Keratinocyte (primary cell): ENCODE results near the gene CNTNAP2. TPM values are rescaled to one million over a fixed set of nuclear protein-coding genes. Genes with fewer than 3 reads are reported as not detected.

Experiments used
- DNase-seq: peaks from one replicate; pipeline ENCODE4 v3.0.0-alpha.2; 2011; ENCODE audit warnings: low read depth, missing footprints, low spot score
- FAIRE-seq: peaks from 2 replicates; lab custom pipeline; 2011; peaks lifted over from hg19 to GRCh38; lab: Jason Lieb, UNC
- H2AFZ ChIP-seq: 2 replicates; pipeline ENCODE4 v1.6.0; 2012; ENCODE audit warnings: low read length, control low read depth, inconsistent platforms; ENCODE audit not compliant: control insufficient read depth
- H3K27ac ChIP-seq: 2 replicates; pipeline ENCODE4 v1.5.1; 2011; ENCODE audit warnings: low read length; ENCODE audit not compliant: control insufficient read depth, insufficient read depth
- H3K27me3 ChIP-seq: 3 replicates; pipeline ENCODE4 v1.6.0; 2011; ENCODE audit warnings: low read length; ENCODE audit not compliant: control insufficient read depth, insufficient read depth; ENCODE audit errors: extremely low read depth
- H3K36me3 ChIP-seq, 2 experiments: 2 replicates in 1 of 2; 3 replicates in 1 of 2; pipeline ENCODE4 v1.5.1; 2011; ENCODE audit warnings: low read length in 2 of 2, mild to moderate bottlenecking in 1 of 2; ENCODE audit not compliant: control insufficient read depth in 2 of 2, insufficient read depth in 2 of 2; ENCODE audit errors: extremely low read depth in 1 of 2
- H3K4me1 ChIP-seq: 3 replicates; pipeline ENCODE4 v1.5.1; 2011; ENCODE audit warnings: low read length; ENCODE audit not compliant: control insufficient read depth, insufficient read depth; ENCODE audit errors: extremely low read depth
- H3K4me2 ChIP-seq: 3 replicates; pipeline ENCODE4 v1.6.0; 2011; ENCODE audit warnings: low read depth, low read length; ENCODE audit not compliant: control insufficient read depth, insufficient read depth; ENCODE audit errors: extremely low read depth
- H3K4me3 ChIP-seq, 3 experiments: fragments of 200-600 bp in 1 of 3; sonication (generic) in 1 of 3; 2 replicates in 2 of 3; 3 replicates in 1 of 3; pipeline ENCODE4 v1.5.1; 2011 to 2016; ENCODE audit warnings: low read length in 3 of 3, mild to moderate bottlenecking in 3 of 3, control low read depth in 2 of 3, inconsistent platforms in 1 of 3, low read depth in 1 of 3, mixed read lengths in 1 of 3, mixed run types in 1 of 3, moderate library complexity in 1 of 3; ENCODE audit not compliant: control insufficient read depth in 2 of 3, insufficient read depth in 2 of 3; ENCODE audit errors: extremely low read depth in 1 of 3
- H3K79me2 ChIP-seq: 2 replicates; pipeline ENCODE4 v1.6.0; 2012; ENCODE audit warnings: low read length; ENCODE audit not compliant: control insufficient read depth, insufficient read depth
- H3K9ac ChIP-seq: 3 replicates; pipeline ENCODE4 v1.6.0; 2011; ENCODE audit warnings: low read length; ENCODE audit not compliant: control insufficient read depth, insufficient read depth; ENCODE audit errors: extremely low read depth
- H3K9me1 ChIP-seq: 3 replicates; pipeline ENCODE4 v1.6.0; 2011; ENCODE audit warnings: low read length; ENCODE audit not compliant: control insufficient read depth, insufficient read depth; ENCODE audit errors: extremely low read depth
- H3K9me3 ChIP-seq: 2 replicates; pipeline ENCODE4 v1.5.1; 2012; ENCODE audit warnings: low read depth, low read length; ENCODE audit not compliant: control insufficient read depth
- H4K20me1 ChIP-seq: 3 replicates; pipeline ENCODE4 v1.6.0; 2011; ENCODE audit warnings: low read length; ENCODE audit not compliant: control insufficient read depth, insufficient read depth; ENCODE audit errors: extremely low read depth
- EZH2 ChIP-seq: IDR thresholded peaks from one replicate; pipeline ENCODE4 v1.6.1; 2012; ENCODE audit warnings: inconsistent platforms, mild to moderate bottlenecking, low read length, moderate library complexity
- dilution Hi-C: fragments of 300-500 bp; cut with MboI; formaldehyde crosslinking; loops from one replicate; pipeline ENCODE4 v1.7.0; 2020; ENCODE audit warnings: low sequenced_read_pairs; ENCODE audit not compliant: extremely low pct_ligation_motif_present
- polyA plus RNA-seq, 5 experiments: library from polyadenylated mRNA; depleted of rRNA in 3 of 5; stranded (reverse) in 3 of 5; stranded (forward) in 1 of 5; unstranded in 1 of 5; fragments of >200 nt; gene quantifications; 1 replicate in 1 of 5; 2 replicates in 3 of 5; 3 replicates in 1 of 5; pipeline versions ENCODE4 v1.2.1 to v1.2.3, GENCODE V29; 2011 to 2012; ENCODE audit warnings: missing spikeins in 2 of 5, low read depth in 1 of 5, low replicate concordance in 1 of 5
- TF ChIP-seq, protein P1 (sequence below), 3 experiments: IDR thresholded peaks in 1 of 3; conservative IDR thresholded peaks in 1 of 3; optimal IDR thresholded peaks in 1 of 3; 2 replicates in 2 of 3; 3 replicates in 1 of 3; pipeline versions ENCODE3 to v1.5.1; 2011; ENCODE audit warnings: low read length in 3 of 3, mild to moderate bottlenecking in 3 of 3, moderate library complexity in 2 of 3, control low read depth in 1 of 3, inconsistent platforms in 1 of 3; ENCODE audit not compliant: insufficient read depth in 2 of 3; ENCODE audit errors: extremely low read depth in 1 of 3

Gene CNTNAP2
- polyA plus RNA-seq, 1 donor (not counting 4 experiments of a cell fraction or from before 2014, with no cell fraction given): 1.4 TPM

- Histone ChIP-seq H3K79me2 (no peaks in the 10 kb centered on the region), H3K9me3 (no peaks in the 10 kb centered on the region), H3K36me3 (no peaks in the 10 kb centered on the region), H3K27ac (no peak overlapping the region), H2AFZ (no peak overlapping the region), H3K4me2 (no peak overlapping the region), H3K4me1 (no peaks in the 10 kb centered on the region), H3K9ac (no peak overlapping the region), H3K27me3 (no peaks in the 10 kb centered on the region), H3K4me3 (no peak overlapping the region), H4K20me1 (no peaks in the 10 kb centered on the region), H3K9me1 (no peaks in the 10 kb centered on the region)
- DNase-seq (no peak), FAIRE-seq (no peak)
- no peak for TF ChIP-seq EZH2
- dilution Hi-C loops: no loop called here
Observed at GRCh38 chr7:146865696-146866095, 749.1 kb downstream of the CNTNAP2 start.

DNA sequence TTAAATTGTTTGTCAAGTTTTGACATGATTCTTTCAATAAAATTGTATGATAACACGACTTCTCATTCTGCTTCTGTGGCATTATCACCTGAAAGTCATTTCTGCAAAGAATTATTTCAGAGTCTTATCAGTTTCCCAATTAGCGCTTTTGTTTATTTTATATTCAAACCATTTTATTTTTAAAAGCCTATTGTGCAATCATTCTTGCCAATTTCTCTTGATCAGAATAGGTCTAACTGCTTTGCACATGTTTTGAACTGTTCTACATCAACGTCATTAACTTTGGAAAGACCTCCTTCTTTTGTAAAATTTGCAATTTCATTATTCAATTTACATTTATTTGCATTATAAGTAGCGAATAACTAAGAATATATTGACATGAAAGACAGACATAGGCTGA lies 758.1 kb downstream of the CNTNAP2 start:
- H3K4me3 ChIP-seq: no peak overlapping the region
- no peak for FAIRE-seq
- DNase-seq: no peak
- H3K9me3 ChIP-seq: no peaks in the 10 kb centered on the region
- dilution Hi-C loops: no loop called here
- no peaks in the 10 kb centered on the region for H4K20me1 ChIP-seq
- no peak overlapping the region for H2AFZ ChIP-seq
- no peaks in the 10 kb centered on the region for H3K4me1 ChIP-seq
- TF ChIP-seq, protein P1, sequence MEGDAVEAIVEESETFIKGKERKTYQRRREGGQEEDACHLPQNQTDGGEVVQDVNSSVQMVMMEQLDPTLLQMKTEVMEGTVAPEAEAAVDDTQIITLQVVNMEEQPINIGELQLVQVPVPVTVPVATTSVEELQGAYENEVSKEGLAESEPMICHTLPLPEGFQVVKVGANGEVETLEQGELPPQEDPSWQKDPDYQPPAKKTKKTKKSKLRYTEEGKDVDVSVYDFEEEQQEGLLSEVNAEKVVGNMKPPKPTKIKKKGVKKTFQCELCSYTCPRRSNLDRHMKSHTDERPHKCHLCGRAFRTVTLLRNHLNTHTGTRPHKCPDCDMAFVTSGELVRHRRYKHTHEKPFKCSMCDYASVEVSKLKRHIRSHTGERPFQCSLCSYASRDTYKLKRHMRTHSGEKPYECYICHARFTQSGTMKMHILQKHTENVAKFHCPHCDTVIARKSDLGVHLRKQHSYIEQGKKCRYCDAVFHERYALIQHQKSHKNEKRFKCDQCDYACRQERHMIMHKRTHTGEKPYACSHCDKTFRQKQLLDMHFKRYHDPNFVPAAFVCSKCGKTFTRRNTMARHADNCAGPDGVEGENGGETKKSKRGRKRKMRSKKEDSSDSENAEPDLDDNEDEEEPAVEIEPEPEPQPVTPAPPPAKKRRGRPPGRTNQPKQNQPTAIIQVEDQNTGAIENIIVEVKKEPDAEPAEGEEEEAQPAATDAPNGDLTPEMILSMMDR (optimal IDR thresholded peaks at IDR 0.05 in 1 of 3, IDR thresholded peaks at IDR 0.05 in 1 of 3, conservative IDR thresholded peaks at IDR 0.05 in 1 of 3; ENCODE audit: extremely low read depth in 1 of 3, insufficient read depth in 2 of 3, low read length in 3 of 3): no peak
- TF ChIP-seq EZH2: no peak
- H3K27me3 ChIP-seq: no peaks in the 10 kb centered on the region
- no peaks in the 10 kb centered on the region for H3K36me3 ChIP-seq
- no peaks in the 10 kb centered on the region for H3K79me2 ChIP-seq
- no peak overlapping the region for H3K27ac ChIP-seq
- no peak overlapping the region for H3K9ac ChIP-seq
- H3K4me2 ChIP-seq: no peak overlapping the region
- H3K9me1 ChIP-seq: no peaks in the 10 kb centered on the region

DNA sequence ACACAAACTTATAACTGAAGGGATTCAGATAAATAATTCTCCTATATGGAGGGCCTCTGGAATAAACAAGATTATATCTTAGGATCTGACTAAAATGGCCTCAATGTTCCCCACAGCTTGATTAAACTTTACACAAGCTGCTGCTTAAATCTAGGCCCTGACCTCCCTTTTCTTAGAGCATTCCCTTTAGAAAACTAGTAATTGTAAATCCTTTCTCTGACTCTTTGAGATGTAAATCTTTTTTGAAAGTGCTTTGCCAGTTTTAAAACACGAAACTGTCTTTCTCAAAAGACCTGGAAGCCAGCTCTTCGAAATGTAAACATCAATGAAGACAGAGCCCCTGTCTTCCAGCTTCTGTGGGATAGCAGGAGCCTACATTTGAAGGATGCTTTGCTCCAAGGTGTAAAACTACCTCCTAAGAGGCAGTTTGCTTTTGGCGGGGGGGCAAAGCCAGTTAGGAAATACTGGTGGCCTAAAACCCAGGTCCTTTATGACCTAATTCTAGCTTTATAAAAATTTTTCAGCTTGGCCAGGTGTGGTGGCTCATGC lies 758.7 kb downstream of the CNTNAP2 start:
- Histone ChIP-seq H4K20me1 (no peaks in the 10 kb centered on the region), H3K4me3 (no peak overlapping the region), H2AFZ (no peak overlapping the region), H3K4me2 (no peak overlapping the region), H3K79me2 (no peaks in the 10 kb centered on the region), H3K9me1 (no peaks in the 10 kb centered on the region), H3K27ac (no peak overlapping the region), H3K4me1 (no peaks in the 10 kb centered on the region), H3K9ac (no peak overlapping the region), H3K9me3 (no peaks in the 10 kb centered on the region), H3K36me3 (no peaks in the 10 kb centered on the region), H3K27me3 (no peaks in the 10 kb centered on the region)
- TF ChIP-seq EZH2: no peak
- TF ChIP-seq, protein P1 (optimal IDR thresholded peaks at IDR 0.05 in 1 of 3, IDR thresholded peaks at IDR 0.05 in 1 of 3, conservative IDR thresholded peaks at IDR 0.05 in 1 of 3; ENCODE audit: extremely low read depth in 1 of 3, insufficient read depth in 2 of 3, low read length in 3 of 3): no peak
- dilution Hi-C loops: no loop called here
- FAIRE-seq (no peak), DNase-seq (no peak)
